Esophagus muscularis mucosa (tissue), 3 donors: ENCODE measurements around the gene GPR180.

Experiments used
- CTCF ChIP-seq, 3 experiments: fragments of 200-600 bp in 2 of 3; fragments of 450-650 bp in 1 of 3; sonication (generic) in 2 of 3; IDR thresholded peaks; one replicate each; pipeline ENCODE4 v1.5.1; 2017 to 2019; ENCODE audit warnings: antibody characterized with exemption in 3 of 3, mild to moderate bottlenecking in 2 of 3, moderate library complexity in 1 of 3
- POLR2A ChIP-seq: fragments of 450-650 bp; IDR thresholded peaks from one replicate; pipeline ENCODE4 v1.6.1; 2017; ENCODE audit warnings: antibody characterized with exemption, moderate library complexity, mild to moderate bottlenecking, low read depth

- no peak for TF ChIP-seq CTCF (IDR thresholded peaks at IDR 0.05)
- no peak for TF ChIP-seq POLR2A
These were observed 57.9 kb downstream of the GPR180 start for GRCh38 chr13:94659598-94659946.
